Adipocyte (in vitro differentiated cells): Measurements from ENCODE around the gene RGS3.

ENCODE experiments used
- DNase-seq: peaks from one replicate; pipeline ENCODE4 v3.0.0-alpha.2; 2015; ENCODE audit warnings: low read depth
- H3K27me3 ChIP-seq: replicated peaks from 2 replicates; pipeline ENCODE4 v1.7.0; 2013; ENCODE audit warnings: mild to moderate bottlenecking, low read length, moderate library complexity; ENCODE audit not compliant: control insufficient read depth, insufficient read depth
- H3K36me3 ChIP-seq: 2 replicates; pipeline ENCODE4 v1.7.0; 2013; ENCODE audit warnings: low read length, mild to moderate bottlenecking, moderate library complexity; ENCODE audit not compliant: control insufficient read depth, insufficient read depth, severe bottlenecking
- H3K4me1 ChIP-seq: 2 replicates; pipeline ENCODE4 v1.7.0; 2013; ENCODE audit warnings: mild to moderate bottlenecking, low read length, moderate library complexity; ENCODE audit not compliant: control insufficient read depth, insufficient read depth
- H3K4me3 ChIP-seq: 2 replicates; pipeline ENCODE4 v1.7.0; 2013; ENCODE audit warnings: mild to moderate bottlenecking, low read length, moderate library complexity
- H3K9ac ChIP-seq: 2 replicates; pipeline ENCODE4 v1.7.0; 2013; ENCODE audit warnings: mild to moderate bottlenecking, low read length, moderate library complexity
- H3K9me3 ChIP-seq: 2 replicates; pipeline ENCODE4 v1.7.0; 2013; ENCODE audit warnings: mild to moderate bottlenecking, low read length, moderate library complexity; ENCODE audit not compliant: control insufficient read depth

The RGS3 gene

GRCh38 chr9:113533335-113534225, 70.1 kb downstream of the RGS3 start:
- Histone ChIP-seq H3K4me3 (no peak overlapping the region), H3K36me3 (no peaks in the 10 kb centered on the region), H3K4me1 (peaks cover 27% of the 10 kb centered on the region), H3K9ac (no peak overlapping the region), H3K27me3 (peaks cover 9% of the 10 kb centered on the region), H3K9me3 (no peaks in the 10 kb centered on the region)
- peak; percentile 28 for DNase-seq

DNA sequence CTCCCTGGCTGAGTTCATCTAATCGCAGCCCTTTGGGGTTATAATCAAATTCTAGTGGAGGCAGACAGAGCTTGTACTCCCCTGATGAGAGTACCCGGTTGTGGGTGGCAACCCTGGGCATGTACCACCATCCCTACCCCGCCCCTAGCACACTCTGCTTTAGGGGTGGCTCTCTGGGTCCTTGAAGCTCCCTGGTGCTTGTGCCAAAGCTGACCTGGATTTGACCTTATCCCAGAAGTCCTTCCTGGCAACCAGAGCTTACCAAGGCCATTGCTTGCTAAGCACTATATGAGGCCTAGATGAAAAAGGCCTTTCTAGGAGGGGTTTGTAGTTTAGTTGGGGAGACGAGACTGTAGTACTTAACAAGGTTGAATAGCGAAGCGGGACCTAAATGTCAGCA, 72.2 kb downstream of the RGS3 start:
- Histone ChIP-seq H3K4me1 (peaks cover 33% of the 10 kb centered on the region), H3K36me3 (no peaks in the 10 kb centered on the region), H3K9ac (peak overlapping the region; percentile 24), H3K4me3 (no peak overlapping the region), H3K27me3 (peaks cover 7% of the 10 kb centered on the region), H3K9me3 (no peaks in the 10 kb centered on the region)
- DNase-seq, result no peak

- no peaks in the 10 kb centered on the region for H3K9me3 ChIP-seq
- DNase-seq, result no peak
- no peaks in the 10 kb centered on the region for H3K36me3 ChIP-seq
- peaks cover 4% of the 10 kb centered on the region for H3K27me3 ChIP-seq
- H3K4me1 ChIP-seq, result peaks cover 33% of the 10 kb centered on the region
- H3K9ac ChIP-seq, result peak overlapping the region; percentile 24
- no peak overlapping the region for H3K4me3 ChIP-seq
Measured at GRCh38 chr9:113536166-113536482, 72.6 kb downstream of the RGS3 start.

DNA sequence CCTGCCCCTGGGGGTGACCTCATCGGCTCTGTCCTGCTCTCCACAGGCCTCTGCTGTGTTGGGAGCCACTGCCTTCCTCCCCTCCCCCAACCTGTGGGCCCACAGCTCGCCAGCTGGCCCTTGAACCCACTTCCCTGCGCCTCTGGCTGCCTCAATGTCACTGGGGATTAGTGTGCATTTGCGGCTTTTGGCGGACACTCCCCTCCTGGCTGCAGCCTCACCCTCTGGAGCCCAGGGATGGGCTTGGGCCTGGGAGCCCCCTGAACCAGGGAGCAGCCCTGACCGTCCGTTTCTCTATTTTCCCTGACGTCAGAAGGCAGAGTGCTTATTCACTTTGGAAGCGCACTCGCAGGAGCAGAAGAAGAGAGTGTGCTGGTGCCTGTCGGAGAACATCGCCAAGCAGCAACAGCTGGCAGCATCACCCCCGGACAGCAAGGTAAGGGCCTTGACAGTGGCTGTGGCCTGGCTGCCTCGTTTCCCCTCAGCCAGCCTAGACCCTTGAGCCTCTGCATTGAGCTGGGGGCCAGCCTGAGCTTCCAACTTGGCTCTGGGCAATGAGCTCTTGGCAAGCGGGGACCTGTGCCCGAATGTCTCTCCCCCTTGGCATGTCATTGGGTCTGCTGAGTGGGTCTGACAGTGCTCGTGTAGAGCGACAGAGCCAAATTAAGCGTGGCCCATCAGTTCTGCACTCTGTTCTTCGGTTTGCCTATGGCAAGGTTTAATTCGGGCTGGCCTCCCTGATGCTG, 73.1 kb downstream of the RGS3 start:
- no peak for DNase-seq
- Histone ChIP-seq H3K36me3 (no peaks in the 10 kb centered on the region), H3K9ac (peak overlapping the region; percentile 40), H3K9me3 (no peaks in the 10 kb centered on the region), H3K4me3 (peak overlapping the region; percentile 18), H3K4me1 (peaks cover 33% of the 10 kb centered on the region), H3K27me3 (peaks cover 2% of the 10 kb centered on the region)

- H3K9ac ChIP-seq, result peak overlapping the region; percentile 73
- H3K9me3 ChIP-seq, result no peaks in the 10 kb centered on the region
- DNase-seq, result no peak
- peak overlapping the region; percentile 18 for H3K4me3 ChIP-seq
- H3K36me3 ChIP-seq, result no peaks in the 10 kb centered on the region
- H3K27me3 ChIP-seq, result peaks cover 5% of the 10 kb centered on the region
- peaks cover 33% of the 10 kb centered on the region for H3K4me1 ChIP-seq
Measured at GRCh38 chr9:113537229-113537810, 73.8 kb downstream of the RGS3 start.

DNA sequence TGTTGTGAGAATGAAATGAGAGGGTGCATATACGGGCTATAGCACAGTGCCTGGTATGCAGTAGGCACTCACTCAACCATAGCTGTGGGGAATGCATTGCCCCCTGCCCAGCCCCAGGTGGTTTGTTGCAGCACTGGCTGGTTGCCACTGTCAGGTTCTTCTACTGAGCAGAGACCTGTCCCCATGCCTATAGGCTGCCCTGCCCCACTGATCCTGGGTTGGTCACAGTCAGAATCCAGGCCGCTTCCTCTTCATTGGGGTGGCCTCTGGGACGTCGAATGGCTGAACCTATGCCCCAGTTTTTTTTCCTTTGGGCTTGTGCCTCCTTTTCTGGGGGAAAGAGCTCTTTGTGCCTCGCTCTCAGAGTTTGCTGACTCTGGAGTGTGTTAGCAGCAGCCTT, 74.6 kb downstream of the RGS3 start:
- no peaks in the 10 kb centered on the region for H3K36me3 ChIP-seq
- no peak overlapping the region for H3K4me3 ChIP-seq
- peaks cover 33% of the 10 kb centered on the region for H3K4me1 ChIP-seq
- H3K9me3 ChIP-seq, result no peaks in the 10 kb centered on the region
- DNase-seq, result no peak
- H3K27me3 ChIP-seq, result peaks cover 13% of the 10 kb centered on the region
- peak overlapping the region; percentile 73 for H3K9ac ChIP-seq

GRCh38 chr9:113538701-113539430, 75.3 kb downstream of the RGS3 start:
- peak overlapping the region; percentile 23 for H3K9ac ChIP-seq
- H3K4me1 ChIP-seq, result peaks cover 33% of the 10 kb centered on the region
- no peaks in the 10 kb centered on the region for H3K36me3 ChIP-seq
- peaks cover 15% of the 10 kb centered on the region for H3K27me3 ChIP-seq
- no peak overlapping the region for H3K4me3 ChIP-seq
- DNase-seq, result no peak
- H3K9me3 ChIP-seq, result no peaks in the 10 kb centered on the region

GRCh38 chr9:113540466-113540865, 76.9 kb downstream of the RGS3 start:
- Histone ChIP-seq H3K9ac (no peak overlapping the region), H3K4me1 (peaks cover 33% of the 10 kb centered on the region)

DNA sequence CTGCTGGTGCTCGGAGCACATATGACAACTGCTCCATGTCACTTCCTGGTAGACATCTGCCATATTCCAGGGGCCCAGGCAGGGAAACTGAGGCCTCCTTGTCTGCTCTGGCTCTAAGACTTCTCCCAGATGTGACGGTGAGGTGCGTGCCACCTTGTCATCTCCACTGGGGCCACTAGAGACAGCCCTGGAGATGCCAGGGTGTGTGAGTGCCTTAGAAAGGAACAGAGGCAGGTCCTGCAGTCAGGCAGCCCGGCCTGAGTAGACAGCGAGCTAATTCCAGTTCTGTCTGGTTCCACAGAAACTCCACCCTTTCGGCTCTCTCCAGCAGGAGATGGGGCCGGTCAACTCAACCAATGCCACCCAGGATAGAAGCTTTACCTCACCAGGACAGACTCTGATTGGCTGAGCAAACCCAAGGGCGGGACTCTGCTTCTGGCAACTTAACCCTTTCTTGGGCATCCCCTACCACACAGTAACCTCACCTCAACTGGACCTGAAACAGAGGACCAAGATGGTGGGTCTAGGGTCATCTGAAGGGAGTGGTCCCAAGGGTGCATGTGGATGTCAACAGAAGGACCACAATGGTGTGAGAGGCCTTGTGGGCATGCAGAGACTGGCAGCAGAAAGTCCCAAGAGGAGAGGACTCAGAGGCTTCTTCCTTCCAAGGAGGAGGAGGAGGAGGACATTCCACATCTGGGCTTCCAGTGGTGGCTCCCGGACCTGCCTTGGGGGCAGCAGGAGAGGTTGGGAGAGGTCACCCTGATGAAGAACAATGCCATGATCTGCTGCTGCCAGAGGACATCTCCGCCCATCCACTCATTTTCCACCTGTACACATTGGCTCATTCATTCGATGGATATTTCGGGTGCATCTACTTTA, 77.7 kb downstream of the RGS3 start:
- no peak overlapping the region for H3K9ac ChIP-seq
- H3K4me1 ChIP-seq, result peaks cover 29% of the 10 kb centered on the region
- H3K36me3 ChIP-seq, result no peaks in the 10 kb centered on the region
- peaks cover 30% of the 10 kb centered on the region for H3K27me3 ChIP-seq
- DNase-seq, result peak; percentile 38
- no peak overlapping the region for H3K4me3 ChIP-seq
- no peaks in the 10 kb centered on the region for H3K9me3 ChIP-seq

More at GRCh38 chr9:113540466-113540865, 76.9 kb downstream of the RGS3 start:
- no peak for DNase-seq
- H3K36me3 ChIP-seq, result no peaks in the 10 kb centered on the region
- peaks cover 23% of the 10 kb centered on the region for H3K27me3 ChIP-seq
- no peak overlapping the region for H3K4me3 ChIP-seq
- H3K9me3 ChIP-seq, result no peaks in the 10 kb centered on the region

- Histone ChIP-seq H3K36me3 (no peaks in the 10 kb centered on the region), H3K4me3 (no peak overlapping the region), H3K27me3 (peaks cover 36% of the 10 kb centered on the region), H3K9ac (no peak overlapping the region), H3K9me3 (no peaks in the 10 kb centered on the region), H3K4me1 (peaks cover 21% of the 10 kb centered on the region)
- DNase-seq, result no peak
Measured at GRCh38 chr9:113542006-113542405, 78.5 kb downstream of the RGS3 start.
